Heart left ventricle (tissue), 16 donors: Measurements from ENCODE around the gene CRADD. TPM values are rescaled to one million over a fixed set of nuclear protein-coding genes. Genes with fewer than 3 reads are reported as not detected.

Experiments used
- ATAC-seq, 4 donors: fragments of 200-7000 bp; cut with Tn5 transposase; one replicate each; pipeline ENCODE4 v1.9.1; 2020 to 2022; ENCODE audit warnings: moderate library complexity in 4 of 4, mild to moderate bottlenecking in 3 of 4, moderate number of reproducible peaks in 1 of 4
- DNase-seq, 5 donors: peaks; one replicate each; pipeline ENCODE4 v3.0.0-alpha.2; 2020
- H3K27ac ChIP-seq, 12 donors: fragments of 200-600 bp; sonication (generic) in 4 of 12; one replicate each; pipeline versions ENCODE4 v1.5.0 to v1.8.0; 2016 to 2022; ENCODE audit warnings: mild to moderate bottlenecking in 2 of 12
- H3K27me3 ChIP-seq, 9 donors: fragments of 200-600 bp; sonication (generic) in 2 of 9; one replicate each; pipeline versions ENCODE4 v1.5.1 to v1.8.0; 2016 to 2022; ENCODE audit warnings: mild to moderate bottlenecking in 3 of 9
- H3K36me3 ChIP-seq, 9 donors: fragments of 200-600 bp; sonication (generic) in 2 of 9; one replicate each; pipeline versions ENCODE4 v1.5.0 to v1.8.0; 2018 to 2022; ENCODE audit warnings: mild to moderate bottlenecking in 2 of 9
- H3K4me1 ChIP-seq, 12 donors: fragments of 200-600 bp; sonication (generic) in 4 of 12; one replicate each; pipeline versions ENCODE4 v1.5.0 to v1.8.0; 2016 to 2022; ENCODE audit warnings: mild to moderate bottlenecking in 3 of 12
- H3K4me3 ChIP-seq, 12 donors: fragments of 200-600 bp; sonication (generic) in 4 of 12; one replicate each; pipeline versions ENCODE4 v1.5.0 to v1.8.0; 2017 to 2022; ENCODE audit warnings: mild to moderate bottlenecking in 9 of 12, moderate library complexity in 4 of 12
- H3K9me3 ChIP-seq, 12 donors: fragments of 200-600 bp; sonication (generic) in 4 of 12; one replicate each; pipeline versions ENCODE4 v1.5.0 to v1.8.0; 2016 to 2022; ENCODE audit warnings: mild to moderate bottlenecking in 1 of 12
- POLR2A ChIP-seq, 2 donors: fragments of 450-650 bp; IDR thresholded peaks; one replicate each; pipeline ENCODE4 v1.6.1; 2017; ENCODE audit warnings: antibody characterized with exemption in 2 of 2, mild to moderate bottlenecking in 2 of 2, moderate library complexity in 2 of 2
- WGBS, 4 donors: extraction: QIAGEN DNeasy Blood & Tissue Kit in 2 of 4; methylation state at CpG; one replicate each; pipeline versions ENCODE4 v1.1.5 to v1.1.7; 2013 to 2018; 5-methylcytosine and 5-hydroxymethylcytosine counted together
- intact Hi-C, 10 donors: fragments of 100-400 bp; cut with DNase I; formaldehyde crosslinking; loops; one replicate each; pipeline versions ENCODE4 v1.11.1 to v1.14.2; 2022
- polyA plus RNA-seq, 2 donors: library from polyadenylated mRNA; stranded (reverse); fragments of 200-250 nt; gene quantifications; one replicate each; pipeline ENCODE4 v1.2.3, GENCODE V29; 2013
- total RNA-seq, 9 donors: library from RNA; depleted of rRNA in 2 of 9; stranded (reverse); fragments of >200 nt in 2 of 9; fragmentation: NEBNext Ultra II Directional in 3 of 9; extraction: Animal tissue kit (Norgen Biotek cat#: 25700) in 3 of 9; gene quantifications; one replicate each; pipeline versions ENCODE4 v1.1.0 to v1.2.4, GENCODE V29; 2016 to 2023
- TF ChIP-seq, protein P1 (sequence below), 12 donors: fragments of 200-600 bp; sonication (generic) in 4 of 12; IDR thresholded peaks; one replicate each; pipeline versions ENCODE4 v1.5.0 to v1.8.0; 2018 to 2022; ENCODE audit warnings: antibody characterized with exemption in 12 of 12, mild to moderate bottlenecking in 5 of 12
- donor health status: ischemic (EF 13 %, LVEDD 7.1; RV severe dilation, severe dysfunction).
- donor health status: healthy with polysubstance abuse.
- donor health status: DM: no; HTN: yes; CAD: no.
- donor health status: DM: no; HTN: no; CAD: no.
- donor health status: ischemic (EF 25% LVEDD 6.9; RV normal size, moderate dysfunction).
- donor health status: ischemic (EF 25% LVEDD 5.7; RV mildly dilated, moderate dysfunction).
- donor health status: healthy.
- donor health status: DM: yes; HTN: yes; CAD: no.
- donor health status: ischemic (EF 35%, LVEDD 5.7; RV mildly dilated, moderate dysfunction).
- donor health status: nonischemic (EF 11% LVEDD 7.7; RV severe dilation, severe dysfunction).
- donor health status: DM: yes; HTN: yes; CAD: no.
- donor health status: PGD.
- donor health status: ischemic (EF 29% LVEDD 5.4; RV normal size, mild dysfunction).
- donor health status: nonischemic (EF 23%, LVEDD 6.1; RV moderate dilation, normal function).

Gene CRADD
- total and polyA plus RNA-seq, 11 donors, result 11.0 to 100 (median 44.5) TPM

GRCh38 chr12:93902192-93902591 lies 225.0 kb downstream of the CRADD start:
- Histone ChIP-seq H3K27ac (no peak overlapping the region), H3K4me1 (peaks cover 0 to 5% (median 0%) of the 10 kb centered on the region in 12 donors), H3K27me3 (no peaks in the 10 kb centered on the region), H3K4me3 (no peak overlapping the region), H3K36me3 (no peaks in the 10 kb centered on the region), H3K9me3 (peaks cover 0 to 12% (median 0%) of the 10 kb centered on the region in 12 donors)
- 92 to 94% (median 93%) methylated on average over 4 of the region's 4 CpGs for WGBS, 4 donors
- DNase-seq, result no peak
- TF ChIP-seq, protein P1, sequence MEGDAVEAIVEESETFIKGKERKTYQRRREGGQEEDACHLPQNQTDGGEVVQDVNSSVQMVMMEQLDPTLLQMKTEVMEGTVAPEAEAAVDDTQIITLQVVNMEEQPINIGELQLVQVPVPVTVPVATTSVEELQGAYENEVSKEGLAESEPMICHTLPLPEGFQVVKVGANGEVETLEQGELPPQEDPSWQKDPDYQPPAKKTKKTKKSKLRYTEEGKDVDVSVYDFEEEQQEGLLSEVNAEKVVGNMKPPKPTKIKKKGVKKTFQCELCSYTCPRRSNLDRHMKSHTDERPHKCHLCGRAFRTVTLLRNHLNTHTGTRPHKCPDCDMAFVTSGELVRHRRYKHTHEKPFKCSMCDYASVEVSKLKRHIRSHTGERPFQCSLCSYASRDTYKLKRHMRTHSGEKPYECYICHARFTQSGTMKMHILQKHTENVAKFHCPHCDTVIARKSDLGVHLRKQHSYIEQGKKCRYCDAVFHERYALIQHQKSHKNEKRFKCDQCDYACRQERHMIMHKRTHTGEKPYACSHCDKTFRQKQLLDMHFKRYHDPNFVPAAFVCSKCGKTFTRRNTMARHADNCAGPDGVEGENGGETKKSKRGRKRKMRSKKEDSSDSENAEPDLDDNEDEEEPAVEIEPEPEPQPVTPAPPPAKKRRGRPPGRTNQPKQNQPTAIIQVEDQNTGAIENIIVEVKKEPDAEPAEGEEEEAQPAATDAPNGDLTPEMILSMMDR (IDR thresholded peaks at IDR 0.05), result no peak
- no peak for TF ChIP-seq POLR2A (IDR thresholded peaks at IDR 0.05)
- ATAC-seq, result no peak
- intact Hi-C loops, result loop anchor here in 1 of 10 donors (10.0 kb wide), 1 partner anchor 193 kb away; no protein-coding TSS in a partner anchor

DNA sequence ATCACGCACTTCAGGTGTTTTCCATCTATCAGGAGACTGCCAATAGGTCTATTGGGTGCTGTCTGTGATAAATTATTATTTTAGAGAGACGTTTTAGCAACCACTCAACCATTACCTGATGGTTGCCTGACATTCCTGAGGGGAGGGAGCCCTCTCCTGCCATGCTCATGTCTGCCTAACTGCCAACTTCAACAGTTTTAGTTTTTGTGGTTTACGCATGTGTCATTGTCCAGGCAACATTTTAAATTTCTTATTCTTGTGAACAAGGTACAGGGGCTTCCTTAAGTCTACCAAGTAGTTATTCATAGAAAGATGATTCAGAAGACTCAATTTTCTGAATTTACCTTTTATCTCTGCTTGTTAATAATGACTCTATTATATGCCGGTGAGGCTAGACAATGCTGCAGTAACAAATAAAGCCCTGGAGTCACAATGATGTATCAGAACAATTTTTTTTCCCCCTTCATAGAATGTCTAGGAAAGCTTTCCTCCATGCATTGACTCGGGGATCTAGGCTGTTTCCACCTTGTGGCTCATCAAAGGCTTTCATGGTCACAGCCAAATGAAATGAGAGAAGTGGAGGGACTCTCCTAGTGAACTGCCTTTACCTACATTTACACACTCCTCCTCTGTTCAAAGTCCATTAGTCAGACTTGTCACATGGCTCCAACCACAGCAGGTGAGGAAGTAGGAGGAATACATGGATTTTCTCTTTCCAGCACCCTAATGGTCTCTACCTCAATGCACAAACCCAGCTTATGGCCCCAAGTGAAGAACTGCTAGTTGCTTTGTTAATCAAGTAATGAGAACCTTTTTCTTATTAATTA lies 225.8 kb downstream of the CRADD start:
- Histone ChIP-seq H3K27me3 (no peaks in the 10 kb centered on the region), H3K9me3 (peaks cover 0 to 12% (median 0%) of the 10 kb centered on the region in 12 donors), H3K27ac (no peak overlapping the region), H3K4me1 (peaks cover 0 to 3% (median 0%) of the 10 kb centered on the region in 12 donors), H3K4me3 (no peak overlapping the region), H3K36me3 (no peaks in the 10 kb centered on the region)
- TF ChIP-seq, protein P1 (IDR thresholded peaks at IDR 0.05), result no peak
- TF ChIP-seq POLR2A (IDR thresholded peaks at IDR 0.05), result no peak
- 90 to 99% (median 93%) methylated on average over 5 of the region's 5 CpGs for WGBS, 4 donors
- intact Hi-C loops, result loop anchor here in 1 of 10 donors (10.0 kb wide), 1 partner anchor 192 kb away; no protein-coding TSS in a partner anchor
- DNase-seq, result no peak
- ATAC-seq, result no peak

DNA sequence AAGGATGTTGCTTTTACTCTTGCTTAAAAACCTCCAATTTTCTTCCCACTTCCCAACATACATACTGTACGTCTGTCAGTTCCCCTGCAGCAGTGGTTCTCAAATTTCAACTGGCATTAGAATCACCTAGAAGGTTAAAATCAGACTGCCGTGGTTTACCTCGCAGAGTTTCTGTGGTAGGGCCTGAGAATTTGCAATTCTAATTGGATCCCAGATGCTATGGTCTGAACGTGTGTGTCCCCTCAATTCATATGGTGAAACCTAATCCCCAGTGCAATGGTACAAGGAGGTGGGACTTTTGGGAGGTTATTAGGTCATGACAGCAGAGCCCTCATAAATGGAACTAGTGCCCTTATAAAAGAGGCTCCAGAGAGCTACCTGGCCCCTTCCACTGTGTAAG lies 226.9 kb downstream of the CRADD start:
- Histone ChIP-seq H3K9me3 (peaks cover 0 to 12% (median 0%) of the 10 kb centered on the region in 12 donors), H3K4me3 (no peak overlapping the region), H3K4me1 (peaks cover 0 to 7% (median 0%) of the 10 kb centered on the region in 12 donors), H3K27me3 (no peaks in the 10 kb centered on the region), H3K27ac (no peak overlapping the region), H3K36me3 (no peaks in the 10 kb centered on the region)
- DNase-seq (no peak), ATAC-seq (no peak)
- 92 to 97% (median 95%) methylated on average over 4 of the region's 4 CpGs for WGBS, 4 donors
- TF ChIP-seq, protein P1 (IDR thresholded peaks at IDR 0.05), result no peak
- TF ChIP-seq POLR2A (IDR thresholded peaks at IDR 0.05), result no peak
- intact Hi-C loops, result loop anchor here in 1 of 10 donors (10.0 kb wide), 1 partner anchor 191 kb away; no protein-coding TSS in a partner anchor

GRCh38 chr12:93908264-93908663 lies 231.1 kb downstream of the CRADD start:
- Histone ChIP-seq H3K9me3 (no peaks in the 10 kb centered on the region), H3K27me3 (no peaks in the 10 kb centered on the region), H3K4me3 (no peak overlapping the region), H3K4me1 (peaks cover 0 to 13% (median 0%) of the 10 kb centered on the region in 12 donors), H3K36me3 (no peaks in the 10 kb centered on the region), H3K27ac (no peak overlapping the region)
- WGBS, 4 donors, result 94 to 100% (median 96%) methylated on average over 2 of the region's 2 CpGs
- ATAC-seq (no peak), DNase-seq (no peak)
- TF ChIP-seq, protein P1 (IDR thresholded peaks at IDR 0.05), result no peak
- TF ChIP-seq POLR2A (IDR thresholded peaks at IDR 0.05), result no peak
- intact Hi-C loops, result loop anchor here in 2 of 10 donors (5.0 to 10.0 kb wide), 2 partner anchors 59 to 187 kb away; no protein-coding TSS in a partner anchor
